ENCODE measurements around the gene TANGO6. TPM values are rescaled to one million over a fixed set of nuclear protein-coding genes. Genes with fewer than 3 reads are reported as not detected.

The TANGO6 gene
- polyA plus RNA-seq, 2 of the 4 experiments (the other 2 are of a cell fraction) = 8.1 to 19.5 TPM

GRCh38 chr16:68869492-68870088 is 26.3 kb downstream of the TANGO6 start:
- H3K9me3 ChIP-seq = no peaks in the 10 kb centered on the region
- DNase-seq (ENCODE audit: low read depth in 1 of 2, low spot score in 1 of 2) (no peak), FAIRE-seq (no peak), ATAC-seq (no peak)
- TF ChIP-seq RFX5 (IDR thresholded peaks at IDR 0.05) (no peak), HMGXB4 (CRISPR knock-in tag; IDR thresholded peaks at IDR 0.05; ENCODE audit: borderline replicate concordance) (no peak), ESRRA (IDR thresholded peaks at IDR 0.05; ENCODE audit: borderline replicate concordance, low read length) (no peak), ZFP36 (IDR thresholded peaks at IDR 0.05; ENCODE audit: borderline replicate concordance, partially characterized antibody) (no peak), TFCP2L1 (CRISPR knock-in tag; IDR thresholded peaks at IDR 0.05) (no peak), ATOH8 (CRISPR knock-in tag; IDR thresholded peaks at IDR 0.05; ENCODE audit: low read depth) (no peak), RARB (CRISPR knock-in tag; IDR thresholded peaks at IDR 0.05) (no peak), NR3C1 (IDR thresholded peaks at IDR 0.05) (no peak), ZC3H11A (IDR thresholded peaks at IDR 0.05) (no peak), HES2 (IDR thresholded peaks at IDR 0.05) (no peak), TP53 (CRISPR knock-in tag; IDR thresholded peaks at IDR 0.05) (no peak), HDAC2 (IDR thresholded peaks at IDR 0.05) (no peak), POLR2A (IDR thresholded peaks at IDR 0.05; ENCODE audit: low read length) (no peak), KDM5A (IDR thresholded peaks at IDR 0.05) (no peak), ZSCAN20 (CRISPR knock-in tag; IDR thresholded peaks at IDR 0.05) (no peak), PHF8 (IDR thresholded peaks at IDR 0.05; ENCODE audit: borderline replicate concordance, low read depth) (no peak), FOSL2 (IDR thresholded peaks at IDR 0.05) (no peak), FOSL2 (CRISPR knock-in tag; IDR thresholded peaks at IDR 0.05) (no peak), KDM1A (IDR thresholded peaks at IDR 0.05; ENCODE audit: low read depth) (no peak), BHLHE40 (IDR thresholded peaks at IDR 0.05; ENCODE audit: low read depth, low read length) (no peak)
- no peak overlapping the region for H3K4me3 ChIP-seq
- CTCF ChIA-PET = interaction anchor here (0.6 to 1.4 kb wide), 3 partner anchors 34 to 341 kb away, joined by 3 read pairs; no protein-coding TSS in a partner anchor
- no peak overlapping the region for H3K4me2 ChIP-seq
- 85% methylated on average over 4 of the region's 4 CpGs for WGBS (ENCODE audit: missing lambda C conversion rate)
- no peak overlapping the region for H3K27ac ChIP-seq
- POLR2A ChIA-PET = no interaction called here
- H3K4me1 ChIP-seq = no peaks in the 10 kb centered on the region

GRCh38 chr16:68873635-68874471 is 30.5 kb downstream of the TANGO6 start:
- Histone ChIP-seq H3K4me2 (no peak overlapping the region), H3K9me3 (no peaks in the 10 kb centered on the region), H3K4me3 (no peak overlapping the region), H3K27ac (no peak overlapping the region), H3K4me1 (no peaks in the 10 kb centered on the region)
- DNase-seq (ENCODE audit: low read depth in 1 of 2, low spot score in 1 of 2) (no peak), ATAC-seq (no peak), FAIRE-seq (no peak)
- POLR2A ChIA-PET = no interaction called here
- 83% methylated on average over 7 of the region's 7 CpGs for WGBS (ENCODE audit: missing lambda C conversion rate)
- no peak for TF ChIP-seq RCOR1 (IDR thresholded peaks at IDR 0.05; ENCODE audit: low read depth, low read length)
- TF ChIP-seq ZC3H11A (IDR thresholded peaks at IDR 0.05) = no peak
- no peak for TF ChIP-seq MAFK (IDR thresholded peaks at IDR 0.05; ENCODE audit: partially characterized antibody)
- no peak for TF ChIP-seq SMC3 (IDR thresholded peaks at IDR 0.05)
- TF ChIP-seq HOXA7 (CRISPR knock-in tag; IDR thresholded peaks at IDR 0.05) = no peak
- no peak for TF ChIP-seq HMGXB4 (CRISPR knock-in tag; IDR thresholded peaks at IDR 0.05; ENCODE audit: borderline replicate concordance)
- TF ChIP-seq POLR2AphosphoS2 (conservative IDR thresholded peaks at IDR 0.05; ENCODE audit: low read length) = no peak
- TF ChIP-seq MYC (IDR thresholded peaks at IDR 0.05; ENCODE audit: borderline replicate concordance, low read length) = no peak
- no peak for TF ChIP-seq ZFP36 (IDR thresholded peaks at IDR 0.05; ENCODE audit: borderline replicate concordance, partially characterized antibody)
- no peak for TF ChIP-seq HOXB13 (CRISPR knock-in tag; IDR thresholded peaks at IDR 0.05; ENCODE audit: low read depth)
- CTCF ChIA-PET = interaction anchor here (0.8 to 1.6 kb wide), 2 partner anchors 19 to 237 kb away, joined by 3 read pairs; no protein-coding TSS in a partner anchor
